GM18867 (cell line): ENCODE data around the gene KCND2.

ENCODE experiments used
- ATAC-seq: cut with Tn5 transposase; IDR thresholded peaks from one replicate; pipeline ENCODE4 v1.9.1; 2021; ENCODE audit warnings: mild to moderate bottlenecking, moderate library complexity; ENCODE audit not compliant: unreplicated experiment

The KCND2 gene

GRCh38 chr7:120405652-120406051 lies 132.7 kb downstream of the KCND2 start:
- no peak for ATAC-seq

- ATAC-seq: no peak
These were observed 134.0 kb downstream of the KCND2 start for GRCh38 chr7:120407010-120407409.

DNA sequence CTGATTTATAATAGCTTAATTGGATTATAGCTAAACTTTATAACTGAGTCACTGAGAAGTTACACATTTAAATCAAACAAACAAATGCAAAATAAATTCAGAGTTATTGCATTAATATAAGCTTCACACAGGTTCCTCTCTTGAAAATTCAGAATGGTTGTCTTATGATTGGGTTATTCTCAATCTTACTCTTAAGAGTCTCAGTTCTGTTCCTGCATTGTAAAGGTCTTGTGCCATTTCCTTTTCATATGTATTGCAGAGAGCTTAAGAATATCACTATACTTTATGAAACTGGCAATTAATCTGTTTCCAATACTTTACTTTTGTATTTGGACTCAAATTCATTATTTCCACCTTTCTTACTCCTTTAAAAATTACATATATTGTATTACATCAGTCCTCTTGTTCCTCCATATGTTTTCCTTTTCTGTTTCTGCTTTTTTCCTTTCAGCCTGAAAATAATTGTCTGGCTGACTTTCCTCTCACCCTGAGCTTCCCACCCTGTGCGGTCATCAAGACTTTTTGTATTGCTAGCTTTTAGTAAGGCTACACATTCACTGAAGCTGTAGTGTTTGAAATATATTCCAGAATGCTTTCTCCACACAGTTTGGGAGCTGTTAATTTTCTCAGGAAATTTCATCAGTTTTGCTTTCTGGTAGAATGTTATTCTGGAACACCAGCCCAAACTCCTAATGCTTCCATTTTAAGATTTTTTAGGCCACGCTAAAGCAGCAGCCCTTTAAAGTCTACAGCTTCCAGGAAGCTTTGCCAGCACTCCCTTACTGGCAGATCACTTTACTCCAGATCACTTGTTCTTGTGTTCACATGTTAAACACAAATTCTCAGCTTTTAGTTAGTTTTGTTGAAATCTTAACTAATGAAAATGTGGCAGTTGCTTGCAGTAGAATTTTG lies 139.4 kb downstream of the KCND2 start:
- ATAC-seq: peak; percentile 88

- ATAC-seq: no peak
These were observed 140.2 kb downstream of the KCND2 start for GRCh38 chr7:120413164-120413563.

GRCh38 chr7:120417244-120417979 lies 144.4 kb downstream of the KCND2 start:
- no peak for ATAC-seq

- peak; percentile 98 for ATAC-seq
These were observed 148.2 kb downstream of the KCND2 start for GRCh38 chr7:120421151-120421651.

DNA sequence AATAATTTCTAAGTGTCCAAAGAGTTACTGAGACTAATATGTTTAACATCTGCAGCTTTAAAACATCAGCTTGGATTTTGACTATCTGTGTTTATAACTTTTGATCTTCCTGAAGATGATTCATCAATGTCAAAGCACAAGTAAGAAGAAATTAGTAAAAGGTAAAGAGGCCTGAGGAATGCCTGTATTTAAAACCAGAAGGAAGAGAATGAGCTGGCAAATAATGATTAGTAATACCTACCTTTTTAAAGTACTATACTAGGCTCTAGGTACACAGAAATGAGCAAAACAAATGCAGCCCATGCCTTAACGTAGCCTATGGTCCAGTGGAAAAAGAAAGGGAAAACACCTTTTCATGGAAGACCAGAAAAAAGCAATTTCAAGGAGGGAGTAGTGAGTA lies 158.0 kb downstream of the KCND2 start:
- no peak for ATAC-seq

DNA sequence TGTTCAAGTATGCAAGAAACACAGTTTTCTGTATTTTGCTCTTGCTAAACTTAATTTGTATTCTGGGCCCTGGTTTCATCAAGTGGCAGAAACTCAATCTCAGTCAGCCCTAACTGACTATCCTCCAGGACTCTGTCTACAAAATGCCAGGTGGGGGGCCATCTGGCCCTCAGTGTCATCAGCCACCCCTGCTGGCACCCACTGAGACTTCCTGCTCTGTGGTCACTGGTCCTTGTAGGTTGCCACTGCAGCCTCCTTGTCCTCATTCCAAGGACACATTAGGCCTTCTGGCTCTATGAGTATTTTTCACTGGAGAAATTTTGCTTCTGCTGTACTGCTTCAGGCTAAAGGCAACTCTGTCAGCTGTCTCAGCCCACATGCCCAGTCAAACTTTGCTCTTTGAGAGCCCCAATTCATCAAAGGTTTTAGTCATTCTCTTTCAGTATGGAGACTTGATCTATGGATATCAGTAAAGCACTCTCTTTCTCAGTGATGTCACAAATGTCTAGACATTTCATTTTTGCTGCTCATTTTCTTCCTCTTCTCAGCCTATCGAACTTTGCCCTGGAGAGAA lies 163.6 kb downstream of the KCND2 start:
- ATAC-seq: no peak

DNA sequence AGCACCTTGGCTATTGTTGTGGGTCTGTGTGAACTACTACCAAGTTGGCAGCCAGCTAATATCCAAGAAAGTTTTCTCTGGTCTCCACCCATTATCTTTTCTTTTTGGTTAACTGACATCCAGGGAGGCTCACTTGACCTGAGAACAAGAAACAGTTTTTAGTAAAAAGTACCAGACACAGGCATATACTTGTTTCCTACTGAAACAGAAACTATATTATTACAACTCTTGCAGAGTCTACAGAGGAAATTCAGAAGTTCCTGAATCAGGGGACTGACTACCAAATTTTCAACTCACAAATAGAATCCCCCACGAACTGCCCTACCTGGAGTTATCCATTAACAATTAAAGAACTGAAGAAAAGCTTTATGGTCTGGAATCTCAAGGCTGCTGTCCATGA lies 168.9 kb downstream of the KCND2 start:
- peak; percentile 95 for ATAC-seq

- ATAC-seq: peak; percentile 48
These were observed 169.9 kb downstream of the KCND2 start for GRCh38 chr7:120442838-120443237.

DNA sequence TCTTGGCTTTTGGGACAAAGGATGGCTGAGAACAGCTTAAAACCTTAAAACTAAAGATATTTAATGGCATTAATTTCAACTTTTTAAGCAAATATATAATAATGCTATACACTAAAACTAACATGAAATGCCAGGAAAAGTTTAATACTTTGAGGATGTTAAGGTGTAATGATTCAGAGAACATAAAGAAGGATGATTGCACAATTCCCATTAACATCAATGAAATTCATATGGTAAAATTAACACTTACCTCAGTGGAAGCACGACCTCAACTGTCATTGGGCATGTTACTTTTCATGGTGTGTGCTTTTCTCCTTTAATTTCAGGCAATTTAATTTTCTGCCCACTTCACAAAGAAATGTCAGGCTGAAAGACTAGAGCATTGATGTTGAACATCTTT lies 171.7 kb downstream of the KCND2 start:
- no peak for ATAC-seq

GRCh38 chr7:120445276-120445675 lies 172.3 kb downstream of the KCND2 start:
- no peak for ATAC-seq

- ATAC-seq: no peak
These were observed 179.7 kb downstream of the KCND2 start for GRCh38 chr7:120452665-120453064.

- ATAC-seq: no peak
These were observed 183.7 kb downstream of the KCND2 start for GRCh38 chr7:120456699-120457098.

DNA sequence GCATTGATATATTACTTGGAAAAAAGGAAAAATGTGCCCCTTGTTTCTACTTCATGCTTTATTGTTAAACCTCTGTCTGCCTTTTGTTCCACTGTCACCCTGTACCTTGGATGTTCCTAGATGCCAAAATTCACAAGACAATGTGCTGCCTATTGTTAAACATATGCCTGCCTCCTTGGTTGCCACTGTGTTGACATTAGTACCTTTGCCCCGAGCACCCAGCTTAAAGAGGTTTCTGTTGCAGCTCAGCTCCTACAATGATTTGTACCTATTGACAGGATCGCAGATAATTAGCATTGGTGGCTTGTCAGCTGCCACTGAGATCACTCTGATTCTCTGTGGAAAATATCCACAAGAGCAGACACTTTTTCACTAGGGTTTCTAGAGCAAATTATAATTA lies 188.0 kb downstream of the KCND2 start:
- ATAC-seq: no peak

- no peak for ATAC-seq
These were observed 190.0 kb downstream of the KCND2 start for GRCh38 chr7:120462991-120463390.

DNA sequence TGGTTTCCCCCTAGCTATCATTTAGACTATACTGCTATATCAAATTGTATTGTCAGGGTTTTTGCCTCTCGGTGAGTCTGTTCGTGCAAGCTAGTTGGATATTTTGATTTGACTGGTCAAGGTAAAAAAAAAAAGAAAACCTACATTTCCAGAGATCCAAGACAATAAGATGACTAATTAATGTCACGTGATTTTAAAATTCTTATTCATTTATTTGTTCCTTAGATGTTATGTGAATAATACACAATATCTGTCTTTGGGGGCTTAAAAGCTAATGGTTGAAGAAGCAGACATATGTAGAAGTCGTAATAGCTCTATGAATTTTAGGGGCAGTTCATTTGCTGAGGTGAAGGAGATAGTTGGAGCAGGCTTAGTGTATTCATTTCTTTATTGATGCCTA lies 191.1 kb downstream of the KCND2 start:
- ATAC-seq: no peak

DNA sequence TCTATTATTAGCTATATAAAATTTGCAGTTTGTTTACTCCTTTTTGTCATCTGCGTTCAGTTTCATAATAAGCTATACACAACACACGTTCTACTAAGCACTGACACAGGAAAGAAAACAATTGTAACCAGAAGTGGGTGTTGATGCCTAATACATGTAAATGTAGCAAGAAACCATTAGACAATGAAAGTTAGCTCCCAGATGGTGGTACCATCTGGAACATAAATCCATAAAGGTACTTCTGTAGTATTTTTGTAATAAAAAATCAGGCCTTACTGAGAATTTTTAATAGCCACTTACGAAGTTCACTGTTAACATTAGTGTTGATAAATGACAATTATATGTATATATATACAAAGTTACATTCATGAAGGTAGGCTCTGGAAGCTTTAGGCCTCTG lies 194.7 kb downstream of the KCND2 start:
- no peak for ATAC-seq

DNA sequence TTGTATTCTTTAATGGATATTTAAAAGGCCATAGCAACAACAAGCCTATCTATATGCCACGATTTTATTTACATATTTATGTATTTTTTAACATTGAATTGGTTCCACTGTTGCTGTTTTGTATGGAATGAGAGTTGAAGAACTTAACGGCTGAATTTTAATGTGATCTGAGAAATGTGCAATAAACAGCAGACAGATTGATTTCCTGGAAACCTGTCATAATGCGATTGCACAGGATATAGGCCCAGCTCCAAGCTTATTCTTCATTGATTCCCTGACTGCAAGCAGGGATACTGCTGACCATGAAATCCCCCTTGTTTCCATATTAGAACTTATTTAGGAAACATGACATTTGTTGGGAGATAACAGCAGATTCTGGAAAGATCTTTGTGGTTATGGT lies 195.6 kb downstream of the KCND2 start:
- ATAC-seq: no peak

DNA sequence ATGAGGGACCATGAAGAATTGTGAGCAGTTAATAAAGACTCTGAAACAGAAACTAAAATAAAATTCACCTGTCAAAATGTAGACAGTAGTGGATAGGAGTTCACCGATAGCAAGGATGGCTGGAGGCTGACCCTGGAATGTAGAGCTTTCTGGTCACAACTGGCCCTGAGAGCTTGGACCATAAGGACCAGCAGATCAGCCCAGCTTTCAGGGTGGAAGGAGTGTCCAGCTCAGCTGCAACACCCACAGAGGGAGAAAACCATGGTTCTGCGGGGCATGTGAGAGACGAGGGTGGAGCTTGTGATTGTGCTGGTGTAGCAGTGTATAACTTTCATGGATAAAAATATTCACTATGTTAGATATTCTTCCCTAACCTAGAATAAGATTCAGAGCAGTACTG lies 199.9 kb downstream of the KCND2 start:
- no peak for ATAC-seq

GRCh38 chr7:120473352-120473751 lies 200.4 kb downstream of the KCND2 start:
- ATAC-seq: no peak

GRCh38 chr7:120475994-120476393 lies 203.0 kb downstream of the KCND2 start:
- ATAC-seq: peak; percentile 88
